B cell (primary cell): Measurements from ENCODE around the gene IRF2BP1.

ENCODE experiments used
- CTCF ChIP-seq: fragments of 200-600 bp; IDR thresholded peaks from one replicate; pipeline ENCODE4 v1.8.0; 2022; ENCODE audit warnings: antibody characterized with exemption, mild to moderate bottlenecking
- EZH2 ChIP-seq: IDR thresholded peaks from 2 replicates; pipeline ENCODE4 v1.6.1; 2012; ENCODE audit warnings: borderline replicate concordance, low read depth, mild to moderate bottlenecking, moderate library complexity, low read length; ENCODE audit not compliant: insufficient read depth, poor library complexity, severe bottlenecking

- TF ChIP-seq CTCF (no peak), EZH2 (no peak)
Measured at GRCh38 chr19:45895519-45895972, 9.6 kb upstream of the IRF2BP1 start.
